ENCODE measurements around the gene CTNNA3. TPM values are rescaled to one million over a fixed set of nuclear protein-coding genes. Genes with fewer than 3 reads are reported as not detected.

CTNNA3 gene
- total RNA-seq, 4 donors from 2014 or later: 1.5 to 9.8 (median 4.3) TPM

DNA sequence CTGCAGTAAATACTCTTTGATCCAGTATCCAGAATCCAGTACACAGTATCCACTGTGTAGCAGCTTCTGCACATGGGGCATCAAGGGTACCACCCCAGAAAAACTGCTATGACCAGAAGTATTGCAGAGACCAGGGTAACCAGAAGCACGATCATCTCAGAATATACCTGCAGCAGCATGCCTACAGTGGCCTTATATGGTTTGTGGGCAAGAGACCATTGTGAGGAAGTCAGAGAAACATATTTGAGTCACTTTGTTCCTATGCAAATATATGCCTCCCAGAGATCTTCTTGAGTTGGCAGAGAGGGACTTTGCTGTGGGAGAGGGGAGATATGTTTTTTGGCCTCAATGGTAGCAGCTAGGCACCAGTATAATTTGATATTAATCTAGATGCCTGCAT, 976.5 kb downstream of the CTNNA3 start:
- no peak overlapping the region for H3K4me3 ChIP-seq
- TF ChIP-seq POLR2A (IDR thresholded peaks at IDR 0.05): no peak
- TF ChIP-seq, protein P1, sequence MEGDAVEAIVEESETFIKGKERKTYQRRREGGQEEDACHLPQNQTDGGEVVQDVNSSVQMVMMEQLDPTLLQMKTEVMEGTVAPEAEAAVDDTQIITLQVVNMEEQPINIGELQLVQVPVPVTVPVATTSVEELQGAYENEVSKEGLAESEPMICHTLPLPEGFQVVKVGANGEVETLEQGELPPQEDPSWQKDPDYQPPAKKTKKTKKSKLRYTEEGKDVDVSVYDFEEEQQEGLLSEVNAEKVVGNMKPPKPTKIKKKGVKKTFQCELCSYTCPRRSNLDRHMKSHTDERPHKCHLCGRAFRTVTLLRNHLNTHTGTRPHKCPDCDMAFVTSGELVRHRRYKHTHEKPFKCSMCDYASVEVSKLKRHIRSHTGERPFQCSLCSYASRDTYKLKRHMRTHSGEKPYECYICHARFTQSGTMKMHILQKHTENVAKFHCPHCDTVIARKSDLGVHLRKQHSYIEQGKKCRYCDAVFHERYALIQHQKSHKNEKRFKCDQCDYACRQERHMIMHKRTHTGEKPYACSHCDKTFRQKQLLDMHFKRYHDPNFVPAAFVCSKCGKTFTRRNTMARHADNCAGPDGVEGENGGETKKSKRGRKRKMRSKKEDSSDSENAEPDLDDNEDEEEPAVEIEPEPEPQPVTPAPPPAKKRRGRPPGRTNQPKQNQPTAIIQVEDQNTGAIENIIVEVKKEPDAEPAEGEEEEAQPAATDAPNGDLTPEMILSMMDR (IDR thresholded peaks at IDR 0.05): no peak
- intact Hi-C loops (cut with DNase I; ENCODE audit: low total_unique reads): no loop called here
- no peaks in the 10 kb centered on the region for H3K27me3 ChIP-seq
- no peaks in the 10 kb centered on the region for H3K4me1 ChIP-seq
- H3K36me3 ChIP-seq: no peaks in the 10 kb centered on the region
- H3K9me3 ChIP-seq: no peaks in the 10 kb centered on the region
- no peak for DNase-seq
- H3K27ac ChIP-seq: no peak overlapping the region

DNA sequence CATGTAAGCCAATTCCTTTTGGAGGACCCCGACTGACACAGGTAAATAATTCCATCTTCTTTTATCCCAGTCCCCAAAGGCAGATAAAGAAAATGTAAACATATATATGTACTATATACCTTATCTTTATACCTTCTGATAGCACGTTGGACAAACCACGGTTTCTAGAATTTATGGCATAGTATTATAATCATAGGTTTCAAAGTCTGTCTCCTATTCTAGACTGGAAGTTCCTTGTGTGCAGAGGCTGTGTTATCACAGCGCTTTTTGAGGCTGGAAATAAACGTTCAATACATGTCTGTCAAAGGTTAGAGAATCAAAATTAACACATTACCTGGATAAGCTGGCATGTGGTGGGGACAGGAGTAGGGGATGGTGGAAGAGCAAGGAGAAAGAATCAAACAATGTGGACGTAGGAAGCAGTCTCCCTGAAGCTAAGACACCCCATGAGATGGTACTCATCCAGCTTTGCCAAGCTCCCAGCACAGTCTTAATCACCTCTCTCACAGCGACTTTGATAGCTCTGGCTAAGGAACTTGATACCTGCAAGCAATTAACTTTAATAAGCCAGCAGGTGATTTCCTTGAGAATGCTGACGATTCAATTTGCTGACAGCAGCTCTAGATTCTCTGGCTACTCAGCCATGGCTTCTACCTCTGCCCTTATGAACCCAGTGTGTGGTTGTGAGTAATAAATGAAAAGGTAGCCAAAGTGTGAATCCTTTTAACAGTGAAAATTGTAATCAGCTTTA, 978.6 kb downstream of the CTNNA3 start:
- Histone ChIP-seq H3K4me1 (no peaks in the 10 kb centered on the region), H3K9me3 (no peaks in the 10 kb centered on the region), H3K27me3 (no peaks in the 10 kb centered on the region), H3K27ac (no peak overlapping the region), H3K4me3 (no peak overlapping the region), H3K36me3 (no peaks in the 10 kb centered on the region)
- TF ChIP-seq, protein P1 (IDR thresholded peaks at IDR 0.05): no peak
- no peak for TF ChIP-seq POLR2A (IDR thresholded peaks at IDR 0.05)
- no peak for DNase-seq
- intact Hi-C loops (cut with DNase I; ENCODE audit: low total_unique reads): no loop called here

DNA sequence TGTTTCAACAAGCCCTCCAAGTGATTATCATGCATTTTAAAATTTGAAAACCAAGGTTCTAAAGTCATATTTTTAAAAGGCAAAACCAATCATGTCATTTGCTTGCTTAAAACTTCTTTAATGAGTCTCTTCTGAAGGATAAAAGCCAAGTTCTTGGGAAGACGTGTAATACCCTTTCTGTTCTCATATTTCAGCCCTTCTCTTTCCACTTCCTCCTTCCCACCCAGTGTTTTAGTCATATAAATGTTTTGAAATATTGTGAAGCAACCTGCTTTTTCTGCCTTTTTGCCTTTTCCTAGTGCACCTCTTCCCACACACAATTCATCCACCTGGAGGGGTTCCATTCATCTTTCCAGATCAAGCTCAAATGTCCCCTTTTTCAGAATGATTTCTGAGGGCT, 981.3 kb downstream of the CTNNA3 start:
- Histone ChIP-seq H3K36me3 (no peaks in the 10 kb centered on the region), H3K27me3 (no peaks in the 10 kb centered on the region), H3K27ac (no peak overlapping the region), H3K4me1 (no peaks in the 10 kb centered on the region), H3K4me3 (no peak overlapping the region), H3K9me3 (no peaks in the 10 kb centered on the region)
- TF ChIP-seq, protein P1 (IDR thresholded peaks at IDR 0.05): no peak
- no peak for TF ChIP-seq POLR2A (IDR thresholded peaks at IDR 0.05)
- DNase-seq: no peak
- intact Hi-C loops (cut with DNase I; ENCODE audit: low total_unique reads): no loop called here

DNA sequence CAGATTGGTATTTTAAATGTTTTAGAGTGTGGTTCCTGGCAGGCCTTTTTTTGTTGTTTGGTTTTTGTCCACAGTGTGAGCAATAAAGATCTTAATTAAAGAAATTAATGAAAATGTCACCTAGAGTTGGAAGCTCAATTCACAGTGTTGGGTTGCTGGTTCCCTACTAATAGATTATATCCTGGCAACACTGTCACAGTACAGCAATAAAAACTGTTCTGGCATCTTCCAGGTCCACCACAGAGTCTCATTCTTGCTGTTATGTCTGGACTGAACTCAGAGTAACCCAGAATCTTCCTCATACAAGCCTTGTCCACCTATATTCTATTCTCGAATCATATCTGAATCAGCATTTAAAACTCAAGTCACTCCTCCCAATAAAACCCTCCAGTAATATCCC, 982.6 kb downstream of the CTNNA3 start:
- no peaks in the 10 kb centered on the region for H3K27me3 ChIP-seq
- TF ChIP-seq, protein P1 (IDR thresholded peaks at IDR 0.05): no peak
- no peak for TF ChIP-seq POLR2A (IDR thresholded peaks at IDR 0.05)
- no peak for DNase-seq
- intact Hi-C loops (cut with DNase I; ENCODE audit: low total_unique reads): no loop called here
- H3K27ac ChIP-seq: no peak overlapping the region
- no peaks in the 10 kb centered on the region for H3K36me3 ChIP-seq
- H3K9me3 ChIP-seq: no peaks in the 10 kb centered on the region
- no peak overlapping the region for H3K4me3 ChIP-seq
- no peaks in the 10 kb centered on the region for H3K4me1 ChIP-seq

DNA sequence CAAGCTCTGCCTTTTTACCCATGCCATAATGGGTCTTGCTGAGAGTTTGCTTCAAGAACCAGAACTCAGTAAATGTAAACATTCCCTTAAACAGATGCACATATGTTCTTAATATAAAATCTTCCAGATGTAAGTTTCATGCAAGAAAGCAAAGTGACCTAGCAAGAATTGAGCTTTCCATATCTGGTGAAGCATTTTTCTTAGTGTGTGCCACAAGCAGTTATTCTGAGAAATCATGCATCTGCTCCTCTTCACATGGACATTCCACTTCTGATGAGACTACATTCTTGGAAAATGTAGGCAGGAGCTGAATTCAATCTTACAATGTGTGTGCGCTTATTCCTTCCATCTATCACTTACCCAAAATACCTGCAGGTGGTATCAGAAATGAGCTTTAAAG, 997.9 kb downstream of the CTNNA3 start:
- no peaks in the 10 kb centered on the region for H3K36me3 ChIP-seq
- no peak overlapping the region for H3K4me3 ChIP-seq
- no peaks in the 10 kb centered on the region for H3K9me3 ChIP-seq
- intact Hi-C loops (cut with DNase I; ENCODE audit: low total_unique reads): no loop called here
- TF ChIP-seq, protein P1 (IDR thresholded peaks at IDR 0.05): no peak
- TF ChIP-seq POLR2A (IDR thresholded peaks at IDR 0.05): no peak
- H3K27ac ChIP-seq: no peak overlapping the region
- no peaks in the 10 kb centered on the region for H3K27me3 ChIP-seq
- no peaks in the 10 kb centered on the region for H3K4me1 ChIP-seq
- DNase-seq: no peak

All from uterus (tissue), 4 donors.